Endothelial cell of umbilical vein (primary cell): Measurements from ENCODE around the gene TRIM69. TPM values are rescaled to one million over a fixed set of nuclear protein-coding genes. Genes with fewer than 3 reads are reported as not detected.

ENCODE experiments used
- BruUV-seq: library from RNA; stranded (reverse); fragments of 400-500 nt; replicated peaks from 2 replicates; lab custom pipeline; 2021; lab: Mats Ljungman, UMichigan
- CTCF ChIA-PET: fragments of 300-600, 350-600 bp; sonication (Branson Sonifier 250); formaldehyde crosslinking; loops from one replicate; lab custom pipeline; 2021; ENCODE audit warnings: antibody characterized with exemption, inconsistent platforms; lab: Charles Lee
- POLR2A ChIA-PET: fragments of 300-600, 350-600 bp; sonication (Branson Sonifier 250); formaldehyde crosslinking; loops from one replicate; lab custom pipeline; 2021; ENCODE audit warnings: antibody characterized with exemption, inconsistent platforms; lab: Charles Lee
- DNase-seq: peaks from one replicate; pipeline ENCODE4 v3.0.0-alpha.2; 2011; ENCODE audit warnings: low read depth, low spot score
- FAIRE-seq: peaks from 2 replicates; lab custom pipeline; 2011; peaks lifted over from hg19 to GRCh38; lab: Jason Lieb, UNC
- H2AFZ ChIP-seq: 2 replicates; pipeline ENCODE4 v1.6.0; 2012; ENCODE audit warnings: low read depth, low read length, control low read depth, inconsistent platforms
- H3K27ac ChIP-seq: 2 replicates; pipeline ENCODE4 v1.5.1; 2011; ENCODE audit warnings: low read depth, mild to moderate bottlenecking, control low read depth, low read length, moderate library complexity; ENCODE audit not compliant: insufficient read depth
- H3K27me3 ChIP-seq, 2 experiments: 2 replicates each; pipeline versions ENCODE4 v1.6.0 to v1.6.1; 2011; ENCODE audit warnings: low read length in 2 of 2, mixed read lengths in 1 of 2; ENCODE audit not compliant: control insufficient read depth in 2 of 2, insufficient read depth in 2 of 2
- H3K36me3 ChIP-seq, 2 experiments: 2 replicates in 1 of 2; 3 replicates in 1 of 2; pipeline ENCODE4 v1.5.1; 2011; ENCODE audit warnings: low read length in 2 of 2, mild to moderate bottlenecking in 1 of 2, moderate library complexity in 1 of 2; ENCODE audit not compliant: control insufficient read depth in 2 of 2, insufficient read depth in 2 of 2; ENCODE audit errors: extremely low read depth in 1 of 2
- H3K4me1 ChIP-seq: 3 replicates; pipeline ENCODE4 v1.5.1; 2011; ENCODE audit warnings: mild to moderate bottlenecking, low read length; ENCODE audit not compliant: control insufficient read depth, insufficient read depth; ENCODE audit errors: extremely low read depth
- H3K4me2 ChIP-seq: 2 replicates; pipeline ENCODE4 v1.6.1; 2011; ENCODE audit warnings: low read length, control low read depth, mixed read lengths; ENCODE audit not compliant: insufficient read depth
- H3K4me3 ChIP-seq, 3 experiments: fragments of 200-600 bp in 1 of 3; sonication (generic), shearing (Covaris generic) in 1 of 3; replicated peaks in 1 of 3; 2 replicates each; pipeline ENCODE4 v1.5.1; 2011 to 2016; ENCODE audit warnings: control low read depth in 3 of 3, low read length in 3 of 3, mild to moderate bottlenecking in 2 of 3, inconsistent platforms in 1 of 3, low read depth in 1 of 3, moderate library complexity in 1 of 3; ENCODE audit not compliant: insufficient read depth in 1 of 3
- H3K79me2 ChIP-seq: 2 replicates; pipeline ENCODE4 v1.6.0; 2012; ENCODE audit warnings: low read length, inconsistent platforms; ENCODE audit not compliant: control insufficient read depth, insufficient read depth
- H3K9ac ChIP-seq: replicated peaks from 2 replicates; pipeline ENCODE3; 2011; ENCODE audit warnings: low read length, control low read depth; ENCODE audit not compliant: insufficient read depth; ENCODE audit errors: extremely low read depth
- H3K9me1 ChIP-seq: replicated peaks from 3 replicates; pipeline ENCODE4 v1.6.0; 2011; ENCODE audit warnings: mild to moderate bottlenecking, low read length; ENCODE audit not compliant: control insufficient read depth, insufficient read depth; ENCODE audit errors: extremely low read depth
- H3K9me3 ChIP-seq: replicated peaks from 2 replicates; pipeline ENCODE4 v1.5.1; 2012; ENCODE audit warnings: low read length, inconsistent platforms; ENCODE audit not compliant: control insufficient read depth, insufficient read depth
- H4K20me1 ChIP-seq: replicated peaks from 2 replicates; pipeline ENCODE3; 2011; ENCODE audit warnings: mild to moderate bottlenecking, low read length; ENCODE audit not compliant: control insufficient read depth, insufficient read depth; ENCODE audit errors: extremely low read depth
- CTCF ChIP-seq, 2 donors: IDR thresholded peaks; 1 replicate in 1 of 2; 2 replicates in 1 of 2; pipeline ENCODE4 v1.5.1; 2011; ENCODE audit warnings: low read length in 2 of 2, mild to moderate bottlenecking in 2 of 2, moderate library complexity in 2 of 2, control low read depth in 1 of 2, inconsistent platforms in 1 of 2, low read depth in 1 of 2; ENCODE audit not compliant: insufficient read depth in 1 of 2; ENCODE audit errors: extremely low read depth in 1 of 2
- EZH2 ChIP-seq: IDR thresholded peaks from 2 replicates; pipeline ENCODE4 v1.6.1; 2012; ENCODE audit warnings: borderline replicate concordance, low read depth, mild to moderate bottlenecking, moderate library complexity, low read length, inconsistent platforms; ENCODE audit not compliant: severe bottlenecking
- FOS ChIP-seq: IDR thresholded peaks from 2 replicates; pipeline ENCODE4 v1.6.1; 2011; ENCODE audit warnings: mild to moderate bottlenecking, low read length, moderate library complexity, borderline replicate concordance; ENCODE audit not compliant: insufficient read depth
- GATA2 ChIP-seq: IDR thresholded peaks from 2 replicates; pipeline ENCODE4 v1.7.0; 2011; ENCODE audit warnings: low read depth, mild to moderate bottlenecking, moderate library complexity, mixed read lengths, low read length; ENCODE audit not compliant: insufficient read length, insufficient read depth
- JUN ChIP-seq: IDR thresholded peaks from 2 replicates; pipeline ENCODE4 v1.6.1; 2011; ENCODE audit warnings: borderline replicate concordance, low read depth; ENCODE audit not compliant: insufficient read length, insufficient read depth
- MAX ChIP-seq: IDR thresholded peaks from 2 replicates; pipeline ENCODE4 v1.6.1; 2011; ENCODE audit not compliant: insufficient read depth, insufficient read length
- MYC ChIP-seq: IDR thresholded peaks from one replicate; pipeline ENCODE4 v1.6.1; 2011; ENCODE audit warnings: mild to moderate bottlenecking, low read depth, low read length
- POLR2A ChIP-seq: IDR thresholded peaks from 2 replicates; pipeline ENCODE4 v1.6.1; 2012; ENCODE audit warnings: low read depth, mild to moderate bottlenecking, control low read depth, low read length
- POLR2AphosphoS5 ChIP-seq: IDR thresholded peaks from 2 replicates; pipeline ENCODE4 v1.6.1; 2012; ENCODE audit warnings: low read depth, mild to moderate bottlenecking, control low read depth, low read length, moderate library complexity; ENCODE audit not compliant: insufficient read depth
- dilution Hi-C: fragments of 300-500 bp; cut with MboI; formaldehyde crosslinking; loops from one replicate; pipeline ENCODE4 v1.15.0; 2019; ENCODE audit warnings: low sequenced_read_pairs; ENCODE audit not compliant: extremely low pct_ligation_motif_present
- intact Hi-C: fragments of 100-400 bp; cut with micrococcal nuclease; formaldehyde crosslinking; loops from one replicate; pipeline ENCODE4 v1.10.0; 2022
- polyA plus RNA-seq, 4 experiments: library from polyadenylated mRNA; depleted of rRNA in 3 of 4; stranded (reverse) in 3 of 4; unstranded in 1 of 4; fragments of >200 nt; gene quantifications; 2 replicates each; pipeline versions ENCODE4 v1.2.1 to v1.2.3, GENCODE V29; 2011 to 2012; ENCODE audit warnings: missing spikeins in 1 of 4
- total RNA-seq: library from RNA; stranded (reverse); gene quantifications from 2 replicates; pipeline ENCODE4 v1.2.3, GENCODE V29; 2021

Gene TRIM69
- total and polyA plus RNA-seq, 2 donors (not counting 3 experiments of a cell fraction or from before 2014, with no cell fraction given), result 4.8 to 13.0 TPM

GRCh38 chr15:44716983-44717602 lies 19.2 kb upstream of the TRIM69 start:
- peaks cover 5% of the 10 kb centered on the region for H4K20me1 ChIP-seq
- peaks cover 15 to 24% of the 10 kb centered on the region in 2 experiments for H3K36me3 ChIP-seq

More at GRCh38 chr15:44716983-44717602, 19.2 kb upstream of the TRIM69 start:
- no peaks in the 10 kb centered on the region for H3K9me1 ChIP-seq
- peaks cover 36% of the 10 kb centered on the region for H3K79me2 ChIP-seq
- intact Hi-C loops, result loop anchor here (10.0 kb wide), 2 partner anchors 208 to 478 kb away; no protein-coding TSS in a partner anchor
- H2AFZ ChIP-seq, result no peak overlapping the region
- DNase-seq (no peak), FAIRE-seq (no peak)
- no peaks in the 10 kb centered on the region for H3K27me3 ChIP-seq
- H3K4me2 ChIP-seq, result no peak overlapping the region
- no peaks in the 10 kb centered on the region for H3K4me1 ChIP-seq
- POLR2A ChIA-PET, result interaction anchor here (1.2 kb wide), 1 partner anchor 12 kb away, joined by 4 read pairs; no protein-coding TSS in a partner anchor
- H3K4me3 ChIP-seq, result no peak overlapping the region
- dilution Hi-C loops, result no loop called here
- no peak overlapping the region for H3K9ac ChIP-seq
- H3K9me3 ChIP-seq, result no peaks in the 10 kb centered on the region
- CTCF ChIA-PET, result no interaction called here
- BruUV-seq, result no TSS peak
- no peak for TF ChIP-seq POLR2AphosphoS5
- TF ChIP-seq MAX, result no peak
- TF ChIP-seq CTCF (IDR thresholded peaks at IDR 0.05; ENCODE audit: extremely low read depth in 1 of 2, insufficient read depth in 1 of 2, low read depth in 1 of 2, low read length in 2 of 2), result no peak
- no peak for TF ChIP-seq GATA2
- TF ChIP-seq MYC, result no peak
- no peak for TF ChIP-seq POLR2A
- TF ChIP-seq FOS, result no peak
- TF ChIP-seq JUN, result no peak
- TF ChIP-seq EZH2, result no peak
- H3K27ac ChIP-seq, result no peak overlapping the region
